ENCODE data around the gene SLC7A8. TPM values are rescaled to one million over a fixed set of nuclear protein-coding genes. Genes with fewer than 3 reads are reported as not detected.
"Not testable (repeated sequence)": the region's sequence is repeated elsewhere in the genome, so short reads cannot be mapped to it uniquely, and the experiment has no call there.

SLC7A8 gene
- total RNA-seq (2014; rRNA removed; shearing (Covaris generic)) = 27.8 and 30.8 TPM in 2 replicates
- 35.1 and 40.3 TPM in 2 replicates for polyA plus RNA-seq (2015; cell fraction: cytosol; rRNA removed)
- 8.3 and 15.9 TPM in 2 replicates for polyA plus RNA-seq (2015; cell fraction: nucleus; rRNA removed)

DNA sequence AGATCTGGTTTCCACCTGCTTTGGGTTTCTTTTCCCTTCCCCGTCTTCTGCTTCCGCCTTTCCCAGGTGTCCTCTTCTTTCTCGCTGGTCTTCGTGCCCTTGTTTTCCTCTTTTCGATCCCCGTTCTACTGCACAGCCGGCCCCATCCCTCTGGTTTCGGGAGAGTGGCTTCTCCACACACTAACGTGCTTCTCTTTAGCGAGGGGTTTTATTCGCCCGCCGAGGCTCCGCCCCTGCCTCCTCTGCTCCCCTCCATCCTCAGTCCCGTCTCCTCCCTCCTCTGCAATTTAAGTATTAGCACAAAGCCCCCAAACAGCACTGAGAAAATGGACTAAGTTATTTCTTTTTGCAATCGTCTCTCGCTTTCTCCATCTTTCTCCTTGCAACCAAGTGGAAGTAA is at the start of gene SLC7A8:
SLC7A8 (minus strand) TSS at position 182 of the 400 bp plus-strand sequence. CDS start 746 bp downstream, outside the sequence.
- in situ Hi-C loops (cut with HindIII; ENCODE audit: low pct_unique_long_range_greater_than_20kb, low sequenced_read_pairs) = no loop called here
- DNase-seq (ENCODE audit: low read depth, low spot score) = peak; percentile 37

DNA sequence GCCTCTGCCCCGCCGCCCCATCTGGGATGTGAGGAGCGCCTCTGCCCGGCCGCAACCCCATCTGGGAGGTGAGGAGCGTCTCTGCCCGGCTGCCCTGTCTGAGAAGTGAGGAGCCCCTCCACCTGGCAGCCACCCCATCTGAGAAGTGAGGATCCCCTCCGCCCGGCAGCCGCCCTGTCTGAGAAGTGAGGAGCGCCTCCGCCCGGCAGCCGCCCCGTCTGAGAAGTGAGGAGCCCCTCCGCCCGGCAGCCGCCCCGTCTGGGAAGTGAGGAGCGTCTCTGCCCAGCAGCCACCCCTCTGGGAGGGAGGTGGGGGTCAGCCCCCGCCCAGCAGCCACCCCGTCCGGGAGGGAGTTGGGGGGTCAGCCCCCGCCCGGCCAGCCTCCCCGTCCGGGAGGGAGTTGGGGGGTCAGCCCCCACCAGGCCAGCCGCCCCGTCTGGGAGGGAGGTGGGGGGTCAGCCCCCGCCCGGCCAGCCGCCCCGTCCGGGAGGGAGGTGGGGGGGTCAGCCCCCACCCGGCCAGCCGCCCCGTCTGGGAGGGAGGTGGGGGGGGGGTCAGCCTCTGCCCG is 48.9 kb upstream of the SLC7A8 start:
- DNase-seq (ENCODE audit: low read depth, low spot score); in situ Hi-C loops (cut with HindIII; ENCODE audit: low pct_unique_long_range_greater_than_20kb, low sequenced_read_pairs): not testable (repeated sequence)

DNA sequence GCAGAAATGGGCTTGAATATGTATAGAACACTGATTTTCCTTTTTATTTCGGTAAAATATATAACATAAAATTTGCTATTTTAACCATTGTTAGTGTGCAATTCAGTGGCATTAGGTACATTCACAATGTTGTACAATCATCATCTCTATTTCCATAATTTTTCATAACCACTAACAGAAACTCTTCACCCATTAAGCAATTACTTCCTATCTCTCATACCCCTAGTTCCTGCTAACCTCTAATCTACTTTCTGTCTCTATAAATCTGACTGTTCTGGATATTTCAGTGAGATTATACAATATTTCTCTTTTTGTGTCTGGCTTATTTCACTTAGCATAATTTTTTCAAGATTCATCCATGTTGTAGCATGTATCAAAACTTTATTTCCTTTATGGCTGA is 45.4 kb upstream of the SLC7A8 start:
- in situ Hi-C loops (cut with HindIII; ENCODE audit: low pct_unique_long_range_greater_than_20kb, low sequenced_read_pairs) = no loop called here
- no peak for DNase-seq (ENCODE audit: low read depth, low spot score)

DNA sequence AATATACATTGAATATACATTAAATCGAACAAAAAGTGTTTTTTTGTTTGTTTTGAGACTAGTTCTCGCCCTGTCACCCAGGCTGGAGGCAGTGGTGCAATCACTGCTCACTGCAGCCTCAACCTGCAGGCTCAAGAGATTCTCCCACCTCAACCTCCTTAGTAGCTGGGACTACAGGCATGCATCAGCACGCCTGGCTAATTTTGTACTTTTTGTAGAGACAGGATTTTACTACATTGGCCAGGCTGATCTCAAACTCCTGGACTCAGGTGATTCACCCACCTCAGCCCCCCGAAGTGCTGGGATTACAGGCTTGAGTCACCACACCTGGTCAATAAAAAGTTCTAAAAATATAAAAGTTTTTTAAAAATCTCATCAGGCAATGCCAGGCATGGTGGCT is 44.1 kb upstream of the SLC7A8 start:
- DNase-seq (ENCODE audit: low read depth, low spot score) = no peak
- in situ Hi-C loops (cut with HindIII; ENCODE audit: low pct_unique_long_range_greater_than_20kb, low sequenced_read_pairs) = no loop called here

DNA sequence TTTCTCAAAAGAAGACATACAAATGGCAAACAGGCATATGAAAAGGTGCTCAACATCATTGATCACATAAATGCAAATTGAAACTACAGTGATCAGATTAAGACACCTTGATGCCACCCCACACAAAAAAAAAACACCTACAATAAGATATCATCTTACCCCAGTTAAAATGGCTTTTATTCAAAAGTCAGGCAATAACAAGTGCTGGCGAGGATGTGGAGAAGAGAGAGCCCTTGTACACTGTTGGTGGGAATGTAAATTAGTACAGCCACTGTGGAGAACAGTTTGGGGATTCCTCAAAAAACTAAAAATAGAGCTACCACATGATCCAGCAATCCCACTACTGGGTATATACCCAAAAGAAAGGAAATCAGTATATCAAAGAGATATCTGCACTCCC is 41.5 kb upstream of the SLC7A8 start:
- in situ Hi-C loops (cut with HindIII; ENCODE audit: low pct_unique_long_range_greater_than_20kb, low sequenced_read_pairs) = not testable (repeated sequence)

DNA sequence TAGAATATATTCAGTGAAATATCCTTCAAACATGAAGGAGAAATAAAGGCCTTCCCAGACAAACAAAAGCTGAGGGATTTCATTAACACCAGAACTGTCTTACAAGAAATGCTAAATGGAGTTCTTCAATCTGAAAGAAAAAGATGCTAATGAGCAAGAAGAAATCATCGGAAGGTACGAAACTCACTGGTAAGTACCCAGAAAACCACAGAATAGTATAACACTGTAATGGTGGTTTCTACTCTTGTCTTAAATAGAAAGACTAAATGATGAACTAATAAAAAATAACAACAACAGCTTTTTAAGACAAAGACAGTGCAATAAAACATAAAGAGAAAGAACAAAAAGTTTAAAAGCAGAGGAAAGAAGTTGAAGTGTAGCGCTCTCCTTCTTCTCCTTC is 35.6 kb upstream of the SLC7A8 start:
- in situ Hi-C loops (cut with HindIII; ENCODE audit: low pct_unique_long_range_greater_than_20kb, low sequenced_read_pairs) = no loop called here
- DNase-seq (ENCODE audit: low read depth, low spot score) = no peak

More for the DNA sequence above, 41.5 kb upstream of the SLC7A8 start:
- not testable (repeated sequence) for DNase-seq (ENCODE audit: low read depth, low spot score)

DNA sequence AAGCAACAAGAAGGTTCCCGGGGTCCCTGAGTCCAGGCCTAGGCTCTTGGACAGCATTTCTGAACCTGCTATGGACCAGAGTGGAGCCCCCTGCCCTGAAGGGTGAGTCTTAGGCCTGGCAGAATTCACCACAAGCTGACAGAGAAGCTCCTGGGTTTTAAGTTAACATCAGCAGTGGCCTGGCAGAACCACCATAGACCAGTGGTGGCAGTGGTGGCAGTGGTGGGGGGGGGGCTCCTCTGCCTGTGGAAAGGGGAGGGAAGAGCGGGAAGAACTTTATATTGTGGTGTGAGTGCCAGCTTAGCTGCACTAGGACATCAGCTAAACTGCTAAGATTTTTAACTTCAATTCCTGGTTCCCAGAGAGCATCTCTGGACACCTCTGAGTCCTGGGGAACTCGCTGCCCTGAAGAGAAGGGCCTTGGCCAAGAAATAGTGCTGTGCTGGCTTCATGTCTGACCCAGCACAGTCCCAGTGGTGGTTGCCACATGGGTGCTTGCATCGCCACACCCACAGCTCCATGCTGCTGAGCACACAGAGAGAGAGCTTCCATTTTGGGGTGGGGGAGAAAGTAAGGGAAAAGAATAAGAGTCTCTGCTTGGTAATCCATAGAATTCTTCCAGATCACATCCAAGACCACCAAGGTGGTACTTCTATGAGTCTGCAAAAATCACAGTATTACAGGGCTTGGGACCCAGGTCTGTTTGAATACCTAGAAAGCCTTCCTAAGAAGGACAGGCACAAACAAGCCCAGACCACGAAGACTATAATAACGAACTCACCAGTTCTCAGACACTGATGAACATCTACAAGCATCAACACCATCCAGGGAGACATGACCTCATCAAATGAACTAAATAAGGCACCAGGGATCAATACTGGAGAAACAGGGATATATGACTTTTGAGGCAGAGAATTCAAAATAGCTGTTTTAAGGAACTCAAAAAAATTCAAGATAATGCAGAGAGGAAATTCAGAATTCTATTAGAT is 33.9 kb upstream of the SLC7A8 start:
- in situ Hi-C loops (cut with HindIII; ENCODE audit: low pct_unique_long_range_greater_than_20kb, low sequenced_read_pairs) = no loop called here
- DNase-seq (ENCODE audit: low read depth, low spot score) = no peak

DNA sequence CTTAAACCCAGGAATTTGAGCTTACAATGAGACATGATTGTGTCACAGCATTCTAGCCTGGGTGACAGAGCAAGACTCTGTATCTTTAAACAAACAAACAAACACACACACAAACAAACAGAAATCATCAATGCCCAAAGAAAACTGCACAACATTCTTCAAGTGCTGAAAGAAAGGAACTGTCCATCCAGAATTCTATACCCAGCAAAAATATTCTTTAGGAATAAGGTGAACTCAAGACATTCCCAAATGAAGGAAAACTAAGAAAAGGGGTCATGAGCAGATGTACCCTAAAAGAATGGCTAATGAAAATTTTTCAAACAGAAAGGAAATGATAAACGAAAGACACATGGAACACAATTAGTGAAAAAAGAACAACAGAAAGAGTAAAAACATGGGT is 32.0 kb upstream of the SLC7A8 start:
- in situ Hi-C loops (cut with HindIII; ENCODE audit: low pct_unique_long_range_greater_than_20kb, low sequenced_read_pairs) = no loop called here

DNA sequence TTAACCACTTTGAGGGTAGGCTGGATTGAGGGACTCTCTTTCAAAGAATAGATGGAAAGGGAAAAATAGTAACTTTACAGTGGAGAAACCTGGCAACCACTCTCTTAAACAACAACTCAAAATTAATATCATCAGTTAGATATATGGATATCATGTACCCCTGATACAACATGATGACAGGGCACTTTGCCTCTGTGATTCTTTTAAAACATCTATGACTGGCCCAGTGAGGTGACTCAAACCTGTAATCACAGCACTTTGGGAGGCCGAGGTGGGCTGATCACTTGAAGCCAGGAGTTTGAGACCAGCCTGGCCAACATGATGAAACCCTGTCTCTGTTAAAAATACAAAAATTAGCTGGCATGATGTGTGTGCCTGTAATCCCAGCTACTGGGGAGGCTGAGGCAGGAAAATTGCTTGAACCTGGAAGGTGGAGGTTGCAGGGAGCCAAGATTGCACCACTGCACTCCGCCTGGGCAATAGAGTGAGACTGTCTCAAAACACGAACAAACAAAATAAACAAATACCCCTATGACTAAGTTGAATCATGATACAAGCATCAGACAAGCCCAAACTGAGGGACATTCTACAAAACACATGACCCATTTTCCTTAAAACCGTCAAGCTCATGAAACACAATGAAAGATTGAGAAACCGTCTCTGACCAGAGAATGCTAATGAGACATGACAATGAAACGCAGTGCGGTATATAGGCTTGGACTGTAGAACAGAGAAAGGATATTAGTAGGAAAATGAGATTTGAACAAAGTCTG is 26.4 kb upstream of the SLC7A8 start:
- in situ Hi-C loops (cut with HindIII; ENCODE audit: low pct_unique_long_range_greater_than_20kb, low sequenced_read_pairs) = no loop called here
- peak; percentile 33 for DNase-seq (ENCODE audit: low read depth, low spot score)

More for the DNA sequence above, 32.0 kb upstream of the SLC7A8 start:
- DNase-seq (ENCODE audit: low read depth, low spot score) = no peak

DNA sequence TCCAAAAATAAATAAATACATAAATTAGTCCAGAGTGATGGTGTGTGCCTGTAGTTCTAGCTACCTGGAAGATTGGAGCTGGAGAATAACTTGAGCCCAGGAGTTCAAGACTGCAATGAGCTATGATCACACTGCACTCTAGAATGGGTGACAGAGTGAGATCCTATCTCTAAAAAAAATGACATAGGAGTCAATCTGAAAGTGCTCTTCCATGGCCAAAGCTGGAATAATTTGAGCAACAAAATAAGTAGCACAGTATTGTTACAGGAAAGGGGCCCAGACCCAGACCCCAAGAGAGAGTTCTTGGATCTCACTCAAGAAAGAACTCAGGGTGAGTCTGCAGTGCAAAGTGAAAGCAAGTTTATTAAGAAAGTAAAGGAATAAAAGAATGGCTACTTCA is 24.9 kb upstream of the SLC7A8 start:
- no peak for DNase-seq (ENCODE audit: low read depth, low spot score)
- in situ Hi-C loops (cut with HindIII; ENCODE audit: low pct_unique_long_range_greater_than_20kb, low sequenced_read_pairs) = no loop called here

DNA sequence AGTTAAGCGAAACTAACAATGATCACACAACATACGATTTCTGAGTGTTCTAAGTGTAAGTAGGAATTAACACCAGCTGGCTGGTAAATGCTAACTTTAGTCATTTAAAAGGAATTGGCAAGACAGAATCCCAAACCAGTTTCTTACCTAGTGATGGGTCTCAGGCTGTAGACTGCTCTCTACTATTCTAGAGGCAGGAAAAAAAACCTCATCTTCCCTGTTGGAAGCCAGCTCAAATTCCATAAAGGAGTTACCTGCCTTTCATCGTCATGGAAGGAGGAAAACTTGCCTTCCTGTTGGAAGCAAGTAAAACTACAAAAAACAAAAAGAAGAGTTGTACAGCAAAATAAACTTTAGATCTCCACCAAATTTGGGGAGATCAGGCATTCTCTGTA is 23.7 kb upstream of the SLC7A8 start:
- in situ Hi-C loops (cut with HindIII; ENCODE audit: low pct_unique_long_range_greater_than_20kb, low sequenced_read_pairs) = no loop called here
- DNase-seq (ENCODE audit: low read depth, low spot score) = no peak

DNA sequence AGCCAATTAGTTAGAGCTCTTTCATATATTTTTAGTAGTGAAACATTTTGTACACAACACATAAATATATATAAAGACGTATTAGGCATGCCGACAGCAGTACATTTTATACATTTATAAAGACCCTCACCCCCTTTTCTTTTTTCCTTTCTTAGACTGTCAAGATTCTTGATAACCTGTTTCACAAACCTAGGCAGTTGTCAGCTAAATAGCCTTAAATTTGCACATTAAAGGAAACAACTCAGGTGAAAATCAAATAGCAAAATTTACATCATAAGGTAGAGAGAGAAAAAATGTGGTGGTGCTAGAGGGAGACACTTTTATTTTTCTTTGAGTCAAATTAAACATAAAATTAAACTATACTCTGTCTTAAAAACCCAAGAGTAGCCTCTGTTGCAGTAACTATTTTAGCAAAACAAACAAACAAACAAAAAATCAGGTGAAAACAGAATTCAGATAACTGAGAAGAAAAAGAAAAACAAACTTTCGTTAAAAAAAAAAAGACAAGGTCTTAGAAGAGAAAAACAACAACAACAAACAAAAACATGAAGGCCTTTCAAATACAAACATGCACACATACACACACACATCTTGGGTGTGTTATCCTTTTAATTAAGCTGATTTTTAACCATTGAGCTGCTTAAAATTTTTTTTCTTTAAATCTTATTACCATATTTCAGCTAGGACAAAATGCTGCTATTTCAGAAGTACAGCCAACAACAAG is 23.1 kb upstream of the SLC7A8 start:
- no peak for DNase-seq (ENCODE audit: low read depth, low spot score)
- in situ Hi-C loops (cut with HindIII; ENCODE audit: low pct_unique_long_range_greater_than_20kb, low sequenced_read_pairs) = no loop called here

DNA sequence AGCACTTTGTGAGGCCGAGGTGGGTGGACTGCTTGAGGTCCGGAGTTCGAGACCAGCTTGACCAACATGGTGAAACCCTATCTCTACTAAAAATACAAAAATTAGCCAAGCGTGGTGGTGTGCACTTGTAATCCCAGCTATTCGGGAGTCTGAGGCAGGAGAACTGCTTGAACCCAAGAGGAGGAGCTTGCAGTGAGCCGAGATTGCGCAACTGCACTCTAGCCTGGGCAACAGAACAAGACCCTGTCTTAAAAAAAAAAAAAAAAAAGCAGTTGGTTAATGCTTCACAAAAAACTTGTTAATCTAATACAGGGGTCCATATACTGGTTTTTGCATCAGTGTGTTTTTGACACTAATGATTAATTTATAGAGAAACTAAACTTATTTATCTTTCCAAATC is 18.5 kb upstream of the SLC7A8 start:
- DNase-seq (ENCODE audit: low read depth, low spot score) = no peak
- in situ Hi-C loops (cut with HindIII; ENCODE audit: low pct_unique_long_range_greater_than_20kb, low sequenced_read_pairs) = no loop called here

DNA sequence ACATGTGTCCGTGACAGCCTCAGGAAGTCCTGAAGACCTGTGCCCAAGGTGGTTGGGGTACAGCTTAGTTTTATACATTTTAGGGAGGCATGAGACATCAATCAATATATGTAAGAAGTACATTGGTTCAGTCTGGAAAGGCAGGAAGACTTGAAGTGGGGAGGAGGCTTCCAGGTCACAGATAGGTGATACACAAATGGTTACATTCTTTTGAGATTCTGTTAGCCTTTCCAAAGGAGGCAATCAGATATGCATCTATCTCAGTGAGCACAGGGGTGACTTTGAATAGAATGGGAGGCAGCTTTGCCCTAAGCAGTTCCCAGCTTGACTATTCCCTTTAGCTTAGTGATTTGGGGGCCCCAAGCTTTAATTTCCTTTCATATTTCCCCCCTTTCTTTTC is 15.7 kb upstream of the SLC7A8 start:
- in situ Hi-C loops (cut with HindIII; ENCODE audit: low pct_unique_long_range_greater_than_20kb, low sequenced_read_pairs); DNase-seq (ENCODE audit: low read depth, low spot score): not testable (repeated sequence)

DNA sequence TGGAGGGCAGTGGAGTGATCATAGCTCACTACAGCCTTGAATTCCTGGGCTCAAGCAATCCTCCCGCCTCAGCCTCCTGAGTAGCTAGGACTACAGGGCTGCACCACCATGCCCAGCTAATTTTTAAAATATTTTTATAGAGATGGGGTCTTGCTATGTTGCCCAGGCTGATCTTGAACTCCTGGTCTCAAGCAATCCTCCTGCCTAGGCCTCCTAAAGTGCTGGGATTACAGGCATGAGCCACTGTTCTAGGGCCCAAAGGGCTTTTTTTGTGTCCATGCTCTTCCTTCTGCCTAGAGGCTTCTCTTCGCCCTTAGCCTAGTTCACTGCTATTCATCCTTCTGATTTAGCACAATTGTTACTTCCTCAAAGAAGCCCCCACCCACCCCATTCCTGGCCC is 13.0 kb upstream of the SLC7A8 start:
- in situ Hi-C loops (cut with HindIII; ENCODE audit: low pct_unique_long_range_greater_than_20kb, low sequenced_read_pairs); DNase-seq (ENCODE audit: low read depth, low spot score): not testable (repeated sequence)

DNA sequence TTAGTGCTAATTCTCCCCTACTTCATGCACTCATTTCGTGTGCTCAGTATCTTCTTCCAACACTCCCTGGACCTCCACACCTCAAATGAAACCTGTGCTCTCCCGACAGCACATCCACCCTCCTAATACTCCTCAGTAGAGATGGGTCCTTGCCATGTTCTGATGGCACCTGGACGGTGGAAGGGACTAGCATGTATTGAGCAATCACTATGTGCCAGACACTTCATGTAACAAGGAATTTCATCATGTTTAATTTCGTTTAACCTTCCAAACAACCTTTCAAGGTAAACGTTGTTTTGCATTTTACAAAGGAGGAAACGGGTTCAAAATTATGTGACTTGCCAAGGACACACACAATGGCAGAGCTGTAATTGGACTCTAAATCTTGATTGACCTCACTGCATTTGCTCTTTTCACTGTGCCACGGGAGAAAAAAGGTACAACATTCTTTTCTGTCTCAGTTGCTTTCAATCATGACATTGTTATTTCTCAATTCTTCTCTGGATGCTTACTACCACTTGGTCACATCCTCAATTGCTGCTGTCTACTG is 12.2 kb upstream of the SLC7A8 start:
- in situ Hi-C loops (cut with HindIII; ENCODE audit: low pct_unique_long_range_greater_than_20kb, low sequenced_read_pairs) = no loop called here
- DNase-seq (ENCODE audit: low read depth, low spot score) = no peak

DNA sequence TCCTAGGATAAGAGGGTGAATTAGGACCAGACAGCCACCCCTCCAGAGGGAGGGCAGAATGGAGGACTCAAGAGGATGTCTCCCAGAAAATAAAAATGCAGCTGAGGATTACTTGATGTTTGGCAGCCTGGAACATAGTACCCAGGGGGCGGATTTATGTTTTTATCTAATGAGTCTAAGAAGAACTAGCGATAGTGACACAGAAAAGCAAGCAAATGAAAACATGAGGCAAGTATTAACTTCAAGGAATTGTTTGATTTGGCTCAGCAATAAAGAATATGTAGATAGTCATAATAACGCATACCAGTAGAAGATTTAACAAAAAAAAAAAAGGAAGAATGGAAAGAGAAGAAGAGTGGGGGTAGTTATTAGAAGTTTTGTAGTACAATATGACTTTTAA is 10.0 kb upstream of the SLC7A8 start:
- in situ Hi-C loops (cut with HindIII; ENCODE audit: low pct_unique_long_range_greater_than_20kb, low sequenced_read_pairs) = no loop called here
- DNase-seq (ENCODE audit: low read depth, low spot score) = no peak

All from SK-MEL-5 (cell line).